ENCODE results near the gene TBL1Y.

GRCh38 chrY:7013051-7013450 lies 102.6 kb downstream of the TBL1Y start:
- TF ChIP-seq CTCF (IDR thresholded peaks at IDR 0.05; ENCODE audit: low read depth, low read length, poor library complexity, severe bottlenecking) (no peak), EZH2phosphoT487 (IDR thresholded peaks at IDR 0.05; ENCODE audit: borderline replicate concordance, low read length) (no peak)

Measured in DOHH2 (cell line).